MM.1S (cell line): ENCODE data around the gene PYGB.

ENCODE experiments used
- EZH2 ChIP-seq: fragments of 300-600 bp; sonication (generic); optimal IDR thresholded peaks from 2 replicates; pipeline ENCODE3; 2017; ENCODE audit warnings: low read depth, mild to moderate bottlenecking, antibody characterized with exemption, low read length, mixed read lengths
- TF ChIP-seq, protein P1 (sequence below): fragments of 300-600 bp; sonication (generic); IDR thresholded peaks from 2 replicates; pipeline ENCODE4 v1.5.1; 2016; ENCODE audit warnings: antibody characterized with exemption, low read length, mixed read lengths

DNA sequence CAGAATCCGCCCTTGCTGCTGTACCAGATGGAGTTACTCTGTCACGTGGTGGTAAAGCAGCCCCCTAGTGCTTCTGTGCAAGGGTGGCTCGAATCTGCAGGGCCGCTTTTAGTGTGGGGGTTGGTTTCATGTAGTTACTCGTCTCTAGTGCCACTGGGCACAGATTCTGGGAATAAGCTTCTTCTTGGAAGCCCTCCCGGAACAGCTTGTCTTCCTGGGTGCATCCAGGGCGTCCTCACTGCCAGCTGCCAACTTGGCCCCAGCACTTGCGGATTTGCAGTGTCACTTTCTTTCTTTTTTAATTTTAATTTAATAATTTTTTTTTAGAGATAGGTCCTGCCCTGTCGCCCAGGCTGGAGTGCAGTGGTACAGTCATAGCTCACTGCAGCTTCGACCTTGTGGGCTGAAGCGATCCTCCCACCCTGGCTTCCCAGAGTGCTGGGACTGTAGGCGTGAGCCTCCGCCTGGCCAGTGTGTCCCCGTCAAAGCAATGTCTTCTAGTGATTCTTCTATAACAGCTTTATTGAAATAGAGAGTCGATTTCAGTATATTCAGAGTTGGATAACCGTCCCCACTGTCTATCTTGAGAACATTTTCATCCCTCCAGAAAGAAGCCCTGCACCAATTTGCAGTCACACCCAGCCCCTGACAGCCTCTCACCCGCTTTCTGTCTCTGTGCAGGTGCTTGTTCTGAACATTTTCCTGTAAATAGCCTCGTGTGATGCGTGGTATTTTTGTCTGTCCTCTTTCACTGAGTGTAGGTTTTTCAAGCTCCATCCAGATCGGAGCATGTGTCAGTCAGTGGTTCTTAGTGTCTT, 25.9 kb downstream of the PYGB start:
- TF ChIP-seq, protein P1, sequence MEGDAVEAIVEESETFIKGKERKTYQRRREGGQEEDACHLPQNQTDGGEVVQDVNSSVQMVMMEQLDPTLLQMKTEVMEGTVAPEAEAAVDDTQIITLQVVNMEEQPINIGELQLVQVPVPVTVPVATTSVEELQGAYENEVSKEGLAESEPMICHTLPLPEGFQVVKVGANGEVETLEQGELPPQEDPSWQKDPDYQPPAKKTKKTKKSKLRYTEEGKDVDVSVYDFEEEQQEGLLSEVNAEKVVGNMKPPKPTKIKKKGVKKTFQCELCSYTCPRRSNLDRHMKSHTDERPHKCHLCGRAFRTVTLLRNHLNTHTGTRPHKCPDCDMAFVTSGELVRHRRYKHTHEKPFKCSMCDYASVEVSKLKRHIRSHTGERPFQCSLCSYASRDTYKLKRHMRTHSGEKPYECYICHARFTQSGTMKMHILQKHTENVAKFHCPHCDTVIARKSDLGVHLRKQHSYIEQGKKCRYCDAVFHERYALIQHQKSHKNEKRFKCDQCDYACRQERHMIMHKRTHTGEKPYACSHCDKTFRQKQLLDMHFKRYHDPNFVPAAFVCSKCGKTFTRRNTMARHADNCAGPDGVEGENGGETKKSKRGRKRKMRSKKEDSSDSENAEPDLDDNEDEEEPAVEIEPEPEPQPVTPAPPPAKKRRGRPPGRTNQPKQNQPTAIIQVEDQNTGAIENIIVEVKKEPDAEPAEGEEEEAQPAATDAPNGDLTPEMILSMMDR = no peak
- no peak for TF ChIP-seq EZH2
